PC-9 (cell line): Measurements from ENCODE around the gene MMP20. TPM values are rescaled to one million over a fixed set of nuclear protein-coding genes. Genes with fewer than 3 reads are reported as not detected.

Source experiments
- BruUV-seq: library from RNA; stranded (reverse); fragments of 400-500 nt; replicated peaks from 2 replicates; lab custom pipeline; 2021; lab: Mats Ljungman, UMichigan
- CTCF ChIA-PET: fragments of 300-600 bp; sonication (Branson Sonifier 250); formaldehyde crosslinking; loops from one replicate; lab custom pipeline; 2022; ENCODE audit warnings: antibody characterized with exemption; lab: Charles Lee
- POLR2A ChIA-PET: fragments of 300-600 bp; sonication (Branson Sonifier 250); formaldehyde crosslinking; loops from one replicate; lab custom pipeline; 2022; ENCODE audit warnings: antibody characterized with exemption; ENCODE audit not compliant: unreplicated experiment; lab: Charles Lee
- DNase-seq, 2 experiments: peaks; one replicate each; pipeline versions ENCODE4 v3.0.0 to v3.0.0-alpha.2; 2015 to 2022; ENCODE audit warnings: mixed read lengths in 1 of 2
- H2AFZ ChIP-seq: fragments of 200-600 bp; sonication (generic); 2 replicates; pipeline ENCODE4 v1.8.1; 2017; ENCODE audit warnings: antibody characterized with exemption
- H3F3A ChIP-seq: fragments of 200-600 bp; sonication (generic); 2 replicates; pipeline ENCODE4 v1.8.1; 2017; ENCODE audit warnings: antibody characterized with exemption, mild to moderate bottlenecking, low read depth; ENCODE audit not compliant: insufficient read depth
- H3K27ac ChIP-seq: fragments of 200-600 bp; sonication (generic); 2 replicates; pipeline ENCODE4 v1.6.1; 2016; ENCODE audit warnings: mixed run types
- H3K27me3 ChIP-seq: fragments of 200-600 bp; sonication (generic); 2 replicates; pipeline ENCODE4 v1.6.1; 2016; ENCODE audit warnings: low read depth, mixed run types; ENCODE audit not compliant: insufficient read depth
- H3K36me3 ChIP-seq: fragments of 200-600 bp; sonication (generic); 2 replicates; pipeline ENCODE4 v1.6.1; 2016; ENCODE audit warnings: low read depth, mixed run types
- H3K4me1 ChIP-seq: fragments of 200-600 bp; sonication (generic); replicated peaks from 2 replicates; pipeline ENCODE4 v1.6.1; 2016; ENCODE audit warnings: mixed run types; ENCODE audit not compliant: insufficient read depth
- H3K4me2 ChIP-seq: fragments of 200-600 bp; sonication (generic); 2 replicates; pipeline ENCODE4 v1.6.1; 2017; ENCODE audit warnings: mixed run types
- H3K4me3 ChIP-seq: fragments of 200-600 bp; sonication (generic); 2 replicates; pipeline ENCODE4 v1.6.1; 2016; ENCODE audit warnings: mixed run types
- H3K79me2 ChIP-seq: fragments of 200-600 bp; sonication (generic); 2 replicates; pipeline ENCODE4 v1.6.1; 2017; ENCODE audit warnings: low read depth, mixed run types
- H3K9me2 ChIP-seq: fragments of 200-600 bp; sonication (generic); 2 replicates; pipeline ENCODE4 v1.8.1; 2017; ENCODE audit warnings: mild to moderate bottlenecking; ENCODE audit not compliant: insufficient read depth
- H3K9me3 ChIP-seq: fragments of 200-600 bp; sonication (generic); 2 replicates; pipeline ENCODE4 v1.8.1; 2016; ENCODE audit warnings: low read depth; ENCODE audit not compliant: insufficient read depth
- H4K20me1 ChIP-seq: fragments of 200-600 bp; sonication (generic); 2 replicates; pipeline ENCODE4 v1.8.1; 2017; ENCODE audit not compliant: insufficient read depth
- EZH2 ChIP-seq: fragments of 200-600 bp; sonication (generic); IDR thresholded peaks from 2 replicates; pipeline ENCODE4 v1.8.0; 2017; ENCODE audit warnings: antibody characterized with exemption, low read depth
- intact Hi-C: fragments of 100-400 bp; cut with micrococcal nuclease; formaldehyde crosslinking; loops from one replicate; pipeline ENCODE4 v1.10.0; 2022; ENCODE audit not compliant: unreplicated experiment
- total RNA-seq: library from RNA; stranded (reverse); gene quantifications from 2 replicates; pipeline ENCODE4 v1.2.3, GENCODE V29; 2021
- TF ChIP-seq, protein P1 (sequence below): fragments of 200-600 bp; sonication (generic); conservative IDR thresholded peaks from 2 replicates; pipeline ENCODE4 v1.6.1; 2017; ENCODE audit warnings: mixed run types, antibody characterized with exemption, mild to moderate bottlenecking, moderate library complexity

Gene MMP20
- total RNA-seq, 1 experiment from 2014 or later = not detected

DNA sequence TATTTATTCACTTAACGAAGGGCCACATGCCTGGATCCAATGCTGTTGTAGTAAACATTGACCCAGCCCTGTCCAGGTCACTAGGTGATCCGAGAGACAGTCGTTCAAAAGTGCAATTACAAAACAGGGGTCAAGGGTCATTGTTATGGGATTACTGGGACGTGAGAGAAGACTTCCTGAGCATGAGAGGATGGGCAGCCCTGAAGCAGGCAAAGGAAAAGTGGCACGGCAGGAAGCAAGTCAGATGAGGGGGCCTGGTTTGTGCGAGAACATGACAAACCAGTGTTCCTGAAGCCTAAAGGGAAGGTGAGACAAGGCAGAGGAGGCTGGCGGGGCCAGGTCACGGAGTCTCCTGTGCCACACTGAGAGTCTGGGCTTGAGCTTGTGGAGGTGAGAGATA is 15.8 kb upstream of the MMP20 start:
- intact Hi-C loops = no loop called here
- H3K27me3 ChIP-seq = no peaks in the 10 kb centered on the region
- POLR2A ChIA-PET = no interaction called here
- H3K9me2 ChIP-seq = no peaks in the 10 kb centered on the region
- no peak for DNase-seq
- no peaks in the 10 kb centered on the region for H3K36me3 ChIP-seq
- no peaks in the 10 kb centered on the region for H3K4me1 ChIP-seq
- no peaks in the 10 kb centered on the region for H4K20me1 ChIP-seq
- H3K4me3 ChIP-seq = no peak overlapping the region
- no peaks in the 10 kb centered on the region for H3K79me2 ChIP-seq
- no peak overlapping the region for H3K27ac ChIP-seq
- CTCF ChIA-PET = no interaction called here
- no peaks in the 10 kb centered on the region for H3K9me3 ChIP-seq
- H3K4me2 ChIP-seq = no peak overlapping the region
- no peak overlapping the region for H2AFZ ChIP-seq
- BruUV-seq = no TSS peak
- no peaks in the 10 kb centered on the region for H3F3A ChIP-seq
- no peak for TF ChIP-seq EZH2
- TF ChIP-seq, protein P1, sequence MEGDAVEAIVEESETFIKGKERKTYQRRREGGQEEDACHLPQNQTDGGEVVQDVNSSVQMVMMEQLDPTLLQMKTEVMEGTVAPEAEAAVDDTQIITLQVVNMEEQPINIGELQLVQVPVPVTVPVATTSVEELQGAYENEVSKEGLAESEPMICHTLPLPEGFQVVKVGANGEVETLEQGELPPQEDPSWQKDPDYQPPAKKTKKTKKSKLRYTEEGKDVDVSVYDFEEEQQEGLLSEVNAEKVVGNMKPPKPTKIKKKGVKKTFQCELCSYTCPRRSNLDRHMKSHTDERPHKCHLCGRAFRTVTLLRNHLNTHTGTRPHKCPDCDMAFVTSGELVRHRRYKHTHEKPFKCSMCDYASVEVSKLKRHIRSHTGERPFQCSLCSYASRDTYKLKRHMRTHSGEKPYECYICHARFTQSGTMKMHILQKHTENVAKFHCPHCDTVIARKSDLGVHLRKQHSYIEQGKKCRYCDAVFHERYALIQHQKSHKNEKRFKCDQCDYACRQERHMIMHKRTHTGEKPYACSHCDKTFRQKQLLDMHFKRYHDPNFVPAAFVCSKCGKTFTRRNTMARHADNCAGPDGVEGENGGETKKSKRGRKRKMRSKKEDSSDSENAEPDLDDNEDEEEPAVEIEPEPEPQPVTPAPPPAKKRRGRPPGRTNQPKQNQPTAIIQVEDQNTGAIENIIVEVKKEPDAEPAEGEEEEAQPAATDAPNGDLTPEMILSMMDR = no peak

DNA sequence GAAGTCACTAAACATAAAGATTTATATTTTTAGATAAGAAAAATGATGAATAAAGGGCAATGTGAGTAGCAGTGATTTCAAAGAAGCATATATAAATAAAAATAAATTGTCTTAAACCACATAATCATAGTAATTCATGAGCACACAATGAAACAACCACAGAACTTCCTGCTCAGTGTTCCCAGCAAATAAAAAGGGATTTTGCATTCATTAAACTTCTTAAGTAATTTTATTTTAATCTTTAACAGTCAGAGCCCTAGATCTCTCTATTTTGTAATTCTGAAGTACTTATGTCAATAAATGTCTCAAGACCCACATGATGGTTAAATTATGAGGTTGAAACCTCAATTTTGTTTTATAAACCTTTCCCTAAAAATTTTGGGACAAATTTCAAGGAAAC is 14.5 kb upstream of the MMP20 start:
- Histone ChIP-seq H3K4me3 (no peak overlapping the region), H3F3A (no peaks in the 10 kb centered on the region), H2AFZ (no peak overlapping the region), H3K79me2 (no peaks in the 10 kb centered on the region), H3K9me3 (no peaks in the 10 kb centered on the region), H3K4me2 (no peak overlapping the region), H3K4me1 (no peaks in the 10 kb centered on the region), H4K20me1 (no peaks in the 10 kb centered on the region), H3K9me2 (no peaks in the 10 kb centered on the region), H3K27ac (no peak overlapping the region), H3K36me3 (no peaks in the 10 kb centered on the region), H3K27me3 (no peaks in the 10 kb centered on the region)
- no peak for TF ChIP-seq EZH2
- TF ChIP-seq, protein P1 = no peak
- POLR2A ChIA-PET = no interaction called here
- CTCF ChIA-PET = no interaction called here
- no TSS peak for BruUV-seq
- DNase-seq = no peak
- intact Hi-C loops = no loop called here

DNA sequence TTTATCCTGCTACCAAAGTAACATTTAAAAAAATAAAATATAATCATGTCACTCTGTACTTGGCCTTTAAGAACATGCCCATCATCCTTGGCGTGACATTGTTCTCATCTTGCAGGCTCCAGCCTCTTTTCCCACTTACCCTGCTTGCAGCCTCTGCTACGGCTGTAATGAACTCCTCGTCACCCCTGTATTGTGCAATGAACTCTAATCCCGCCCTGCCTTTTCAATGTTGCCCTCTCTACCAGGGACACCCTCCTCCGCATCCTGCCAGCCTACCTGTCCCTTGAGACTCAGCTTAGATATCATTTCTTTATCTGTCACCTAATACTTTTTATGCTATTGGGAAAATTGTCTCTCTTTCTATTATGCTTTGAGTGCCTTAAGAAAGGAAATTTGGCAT is 12.6 kb upstream of the MMP20 start:
- intact Hi-C loops = no loop called here

More for the DNA sequence above, 12.6 kb upstream of the MMP20 start:
- H3K79me2 ChIP-seq = no peaks in the 10 kb centered on the region
- no peak for TF ChIP-seq EZH2
- TF ChIP-seq, protein P1 = no peak
- H4K20me1 ChIP-seq = no peaks in the 10 kb centered on the region
- no TSS peak for BruUV-seq
- H3K4me1 ChIP-seq = no peaks in the 10 kb centered on the region
- H3K27ac ChIP-seq = no peak overlapping the region
- no peaks in the 10 kb centered on the region for H3F3A ChIP-seq
- no peaks in the 10 kb centered on the region for H3K27me3 ChIP-seq
- no peak overlapping the region for H3K4me3 ChIP-seq
- H2AFZ ChIP-seq = no peak overlapping the region
- ChIA-PET CTCF (no interaction called here), POLR2A (no interaction called here)
- H3K9me2 ChIP-seq = no peaks in the 10 kb centered on the region
- no peak overlapping the region for H3K4me2 ChIP-seq
- no peaks in the 10 kb centered on the region for H3K36me3 ChIP-seq
- no peaks in the 10 kb centered on the region for H3K9me3 ChIP-seq
- peak in 1 of 2 experiments; percentile 44 for DNase-seq
